GM18517 (cell line): ENCODE measurements around the gene CDC73.
A peak's percentile ranks its signal among the peaks of the same experiment; 100 is the strongest.
"Not testable (repeated sequence)": the region's sequence is repeated elsewhere in the genome, so short reads cannot be mapped to it uniquely, and the experiment has no call there.

Source experiments
- ATAC-seq: cut with Tn5 transposase; IDR thresholded peaks from one replicate; pipeline ENCODE4 v1.9.1; 2021; ENCODE audit warnings: mild to moderate bottlenecking, moderate library complexity; ENCODE audit not compliant: unreplicated experiment

Gene CDC73

GRCh38 chr1:193275773-193276172, 153.9 kb downstream of the CDC73 start:
- ATAC-seq = no peak

- no peak for ATAC-seq
Measured at GRCh38 chr1:193278968-193279367, 157.1 kb downstream of the CDC73 start.

DNA sequence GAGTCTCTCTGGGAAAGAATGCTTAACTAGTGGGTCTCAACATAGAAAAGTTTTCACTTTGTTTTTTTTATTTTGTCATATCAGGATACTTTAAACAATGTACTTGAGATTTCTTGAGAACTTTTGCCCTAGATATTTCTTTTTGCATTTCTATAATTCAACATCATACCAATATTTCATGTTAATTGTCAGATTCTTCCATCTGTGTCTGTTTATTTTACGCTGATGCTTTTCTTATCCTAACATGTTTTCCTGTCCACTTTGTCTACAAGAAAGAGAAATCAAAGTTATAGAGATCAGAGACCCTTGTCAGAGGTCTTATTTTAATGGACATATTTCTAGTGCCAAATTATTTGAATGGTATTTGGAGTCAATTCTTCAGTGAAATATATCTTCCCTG, 160.1 kb downstream of the CDC73 start:
- ATAC-seq = no peak

DNA sequence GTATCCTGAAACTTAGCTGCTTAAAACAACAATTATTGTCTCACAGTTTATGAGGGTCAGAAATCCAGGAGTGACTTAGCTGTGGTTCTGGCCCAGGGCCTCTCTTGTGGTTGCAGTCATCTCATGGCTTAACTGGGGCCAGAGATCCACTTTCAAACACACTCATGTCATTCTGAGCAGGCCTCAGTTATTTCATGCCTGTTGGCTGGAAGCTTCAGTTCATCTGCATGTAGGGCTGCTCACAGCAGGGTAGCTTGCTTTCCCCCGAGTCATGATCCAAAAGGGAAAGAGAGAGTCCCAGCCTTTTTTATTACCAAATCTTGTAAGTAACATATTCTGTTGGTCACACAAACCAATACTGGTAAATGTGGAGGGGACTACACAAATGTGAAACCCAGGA, 161.2 kb downstream of the CDC73 start:
- no peak for ATAC-seq

- no peak for ATAC-seq
Measured at GRCh38 chr1:193284219-193284618, 162.4 kb downstream of the CDC73 start.

GRCh38 chr1:193285641-193286040, 163.8 kb downstream of the CDC73 start:
- ATAC-seq = no peak

DNA sequence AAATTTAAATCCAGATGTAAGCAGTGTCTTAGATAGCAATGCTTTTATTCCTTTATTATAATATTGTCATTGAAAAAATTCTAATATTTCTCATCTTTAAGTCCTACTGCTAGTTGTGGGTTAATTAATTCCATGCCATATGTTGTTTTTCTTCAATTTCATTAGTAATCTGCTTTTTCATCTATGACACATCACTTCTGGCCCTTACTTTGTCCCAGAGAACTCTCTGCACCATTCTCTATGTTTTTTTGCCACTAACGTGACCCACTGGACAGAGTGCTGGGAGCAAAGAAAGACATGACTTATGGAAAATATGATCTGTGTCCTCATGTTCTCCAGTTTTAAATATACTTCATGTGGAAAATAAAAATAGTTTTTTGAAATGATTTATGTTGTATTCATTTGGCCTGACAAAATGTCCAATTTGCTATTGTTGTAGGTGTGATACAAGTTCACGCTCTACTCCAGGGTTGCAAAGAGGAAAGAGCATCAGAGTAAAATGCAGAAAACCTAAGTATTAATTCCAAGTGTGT, 166.8 kb downstream of the CDC73 start:
- not testable (repeated sequence) for ATAC-seq

GRCh38 chr1:193293726-193294125, 171.9 kb downstream of the CDC73 start:
- ATAC-seq = no peak

DNA sequence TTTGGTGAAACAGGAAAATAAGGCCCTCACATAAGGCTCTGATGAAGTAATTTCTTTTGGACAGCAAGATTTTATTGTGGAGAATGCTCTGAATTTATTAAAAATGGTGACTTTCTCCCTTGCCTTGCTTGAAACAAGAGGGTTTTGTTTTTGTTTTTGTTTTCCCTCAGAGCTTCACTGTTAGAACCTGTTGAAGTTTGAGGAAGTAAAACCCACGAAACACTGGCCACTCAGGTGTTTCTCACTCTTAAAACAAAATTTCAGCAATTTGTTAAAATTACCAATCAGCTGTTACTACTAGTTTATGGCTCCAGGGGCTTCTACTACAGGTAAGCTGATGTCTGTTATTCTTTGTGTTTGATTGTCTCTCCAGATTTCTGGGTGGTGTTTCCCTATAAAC, 177.2 kb downstream of the CDC73 start:
- peak; percentile 67 for ATAC-seq

- no peak for ATAC-seq
Measured at GRCh38 chr1:193301746-193302145, 179.9 kb downstream of the CDC73 start.

DNA sequence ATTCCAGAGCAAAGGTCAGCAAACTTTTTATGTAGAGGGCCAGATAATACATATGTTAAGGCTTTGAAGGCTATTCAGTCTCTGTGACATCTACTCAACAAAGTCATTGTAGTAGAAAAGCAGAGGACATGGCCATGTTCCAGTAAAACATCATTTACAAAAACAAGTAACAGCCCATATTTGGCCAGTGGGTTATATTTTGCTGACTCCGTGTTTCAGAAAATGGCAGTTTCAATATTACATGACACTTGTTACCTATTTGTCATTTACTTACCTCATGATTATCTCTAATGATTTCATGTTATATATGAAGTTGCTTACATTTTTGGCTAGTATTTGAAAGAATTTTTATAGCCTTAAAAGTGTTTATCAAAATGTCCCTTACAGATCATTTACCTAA, 182.0 kb downstream of the CDC73 start:
- no peak for ATAC-seq
